K562 (cell line): Measurements from ENCODE around the gene DAPK2. TPM values are rescaled to one million over a fixed set of nuclear protein-coding genes. Genes with fewer than 3 reads are reported as not detected.

Experiments used
- ATAC-seq: fragments of 200-7000 bp; cut with Tn5 transposase; 3 replicates; pipeline ENCODE4 v1.9.1; 2020; ENCODE audit warnings: moderate library complexity
- BruUV-seq: library from RNA; stranded (reverse); fragments of 400-500 nt; replicated peaks from 2 replicates; lab custom pipeline; 2021; lab: Mats Ljungman, UMichigan
- CTCF ChIA-PET: fragments of 300-600 bp; formaldehyde crosslinking; extraction: SDS; loops from one replicate; lab custom pipeline; 2021; ENCODE audit warnings: low intra/inter-chr PET ratio; lab: Yijun Ruan, JAX
- POLR2A ChIA-PET: fragments of 300-600, 350-650 bp; sonication (Branson Sonifier 250); formaldehyde crosslinking; extraction: SDS; loops from one replicate; lab custom pipeline; 2021; ENCODE audit warnings: antibody characterized with exemption, inconsistent platforms; lab: Yijun Ruan, JAX
- DNase-seq, 4 experiments: peaks; one replicate each; pipeline versions ENCODE4 v3.0.0 to v3.0.0-alpha.2; 2011 to 2018; ENCODE audit warnings: low spot score in 3 of 4, mixed read lengths in 3 of 4; ENCODE audit errors: extremely low read depth in 1 of 4
- FAIRE-seq: peaks from 2 replicates; lab custom pipeline; 2011; peaks lifted over from hg19 to GRCh38; lab: Jason Lieb, UNC
- H2AFZ ChIP-seq: 2 replicates; pipeline ENCODE4 v1.6.0; 2011; ENCODE audit warnings: low read depth, low read length, control low read depth, inconsistent platforms
- H3K27ac ChIP-seq: fragments of 200-600 bp; 3 replicates; pipeline ENCODE4 v1.8.0; 2011; ENCODE audit warnings: low read depth, mild to moderate bottlenecking, control low read depth, inconsistent platforms, low read length, moderate library complexity, mixed read lengths; ENCODE audit errors: extremely low read depth
- H3K27me3 ChIP-seq, 2 experiments: fragments of 300-600 bp in 1 of 2; 2 replicates in 1 of 2; 3 replicates in 1 of 2; pipeline versions ENCODE4 v1.6.0 to v1.8.0; 2011; ENCODE audit warnings: inconsistent platforms in 2 of 2, low read length in 2 of 2, mild to moderate bottlenecking in 1 of 2, mixed read lengths in 1 of 2, moderate library complexity in 1 of 2; ENCODE audit not compliant: control insufficient read depth in 2 of 2, insufficient read depth in 2 of 2
- H3K36me3 ChIP-seq: fragments of 300-600 bp; 3 replicates; pipeline ENCODE4 v1.8.0; 2011; ENCODE audit warnings: mild to moderate bottlenecking, low read length, inconsistent platforms; ENCODE audit not compliant: control insufficient read depth, insufficient read depth
- H3K4me1 ChIP-seq, 2 experiments: fragments of 200-600 bp in 1 of 2; replicated peaks in 1 of 2; 2 replicates in 1 of 2; 3 replicates in 1 of 2; pipeline versions ENCODE4 v1.5.1 to v1.8.0; 2011; ENCODE audit warnings: inconsistent platforms in 2 of 2, low read length in 2 of 2, mild to moderate bottlenecking in 1 of 2, mixed read lengths in 1 of 2, moderate library complexity in 1 of 2; ENCODE audit not compliant: control insufficient read depth in 2 of 2, insufficient read depth in 2 of 2
- H3K4me2 ChIP-seq: 2 replicates; pipeline ENCODE4 v1.6.1; 2011; ENCODE audit warnings: low read length, control low read depth, inconsistent platforms, mixed read lengths; ENCODE audit not compliant: insufficient read depth
- H3K4me3 ChIP-seq: fragments of 200-600 bp; sonication (generic), shearing (Covaris generic); 2 replicates; pipeline ENCODE4 v1.5.1; 2016; ENCODE audit warnings: control low read depth, inconsistent platforms
- H3K79me2 ChIP-seq: fragments of 200-600 bp; 3 replicates; pipeline ENCODE4 v1.8.0; 2011; ENCODE audit warnings: low read length, inconsistent platforms; ENCODE audit not compliant: control insufficient read depth, insufficient read depth
- H3K9ac ChIP-seq, 2 experiments: 2 replicates each; pipeline versions ENCODE4 v1.6.0 to v1.6.1; 2011; ENCODE audit warnings: low read depth in 2 of 2, low read length in 2 of 2, control low read depth in 1 of 2, inconsistent platforms in 1 of 2, mild to moderate bottlenecking in 1 of 2, mixed read lengths in 1 of 2; ENCODE audit not compliant: insufficient read depth in 1 of 2
- H3K9me1 ChIP-seq: one replicate; pipeline ENCODE4 v1.6.0; 2011; ENCODE audit warnings: inconsistent platforms, mild to moderate bottlenecking, low read length, moderate library complexity; ENCODE audit not compliant: control insufficient read depth, insufficient read depth
- H3K9me3 ChIP-seq: replicated peaks from 2 replicates; pipeline ENCODE4 v1.5.1; 2011; ENCODE audit warnings: low read depth, low read length, inconsistent platforms; ENCODE audit not compliant: control insufficient read depth, insufficient read depth
- H4K20me1 ChIP-seq: replicated peaks from 2 replicates; pipeline ENCODE4 v1.6.1; 2011; ENCODE audit warnings: low read length, inconsistent platforms, mixed read lengths; ENCODE audit not compliant: control insufficient read depth, insufficient read depth
- ARID2 ChIP-seq: fragments of 450-650 bp; IDR thresholded peaks from 2 replicates; pipeline ENCODE4 v1.6.1; 2017; ENCODE audit warnings: antibody characterized with exemption, mild to moderate bottlenecking
- BDP1 ChIP-seq: IDR thresholded peaks from 3 replicates; pipeline ENCODE4 v1.6.1; 2011; ENCODE audit not compliant: insufficient read length, insufficient read depth
- ELF1 ChIP-seq: fragments of 200-800 bp; sonication (Bioruptor generic); IDR thresholded peaks from 2 replicates; pipeline ENCODE4 v1.6.1; 2016; ENCODE audit warnings: missing genetic modification characterization, missing compliant biosample characterization
- MEF2A ChIP-seq: IDR thresholded peaks from 2 replicates; pipeline ENCODE4 v1.6.1; 2011; ENCODE audit warnings: low read depth, mild to moderate bottlenecking, low read length, moderate library complexity; ENCODE audit not compliant: control insufficient read depth
- MYNN ChIP-seq, 2 experiments: sonication (generic); formaldehyde crosslinking in 1 of 2; IDR thresholded peaks; 2 replicates each; pipeline versions ENCODE4 v1.5.0 to v1.6.1; 2016 to 2020; ENCODE audit warnings: antibody characterized with exemption in 1 of 2, missing genetic modification reagents in 1 of 2
- SMARCB1 ChIP-seq: IDR thresholded peaks from 2 replicates; pipeline ENCODE4 v1.6.1; 2011; ENCODE audit warnings: improper control_type of control experiment, low read depth; ENCODE audit not compliant: insufficient read length
- WGBS: fragments of 100-300 bp; shearing (Covaris generic); methylation state at CpG from one replicate; pipeline ENCODE4 v1.1.6; 2016; ENCODE audit warnings: low coverage, mixed read lengths; ENCODE audit not compliant: insufficient coverage; ENCODE audit errors: missing lambda C conversion rate; 5-methylcytosine and 5-hydroxymethylcytosine counted together
- in situ Hi-C: fragments of 300-500 bp; cut with MboI; formaldehyde crosslinking; loops from 4 replicates; pipeline ENCODE4 v1.15.0; 2018; ENCODE audit warnings: inconsistent platforms, mixed read lengths
- intact Hi-C: fragments of 100-400 bp; cut with micrococcal nuclease; formaldehyde crosslinking; loops from 2 replicates; pipeline ENCODE4 v1.14.2; 2022
- polyA plus RNA-seq, 8 experiments: library from polyadenylated mRNA; depleted of rRNA in 4 of 8; stranded (reverse) in 5 of 8; unstranded in 3 of 8; fragments of >200 nt; fragmentation: Nextera tagmentation in 2 of 8; fragmentation: Illumina TruSeq in 1 of 8; extraction: Ambion mirVana in 2 of 8; extraction: Trizol in 1 of 8; gene quantifications; 2 replicates each; pipeline versions ENCODE4 v1.2.1 to v1.2.3, GENCODE V29; 2011 to 2014; ENCODE audit warnings: inconsistent platforms in 1 of 8, missing spikeins in 1 of 8
- total RNA-seq, 7 experiments: library from RNA; depleted of rRNA in 6 of 7; stranded (reverse); fragments of >200 nt in 6 of 7; fragmentation: Illumina TruSeq in 2 of 7; extraction: Trizol in 2 of 7; gene quantifications; 2 replicates each; pipeline versions ENCODE4 v1.2.1 to v1.2.3, GENCODE V29; 2011 to 2021; ENCODE audit warnings: low replicate concordance in 1 of 7
- TF ChIP-seq, protein P1 (sequence below): fragments of 250-450 bp; sonication (Bioruptor Pico); IDR thresholded peaks from 2 replicates; pipeline ENCODE4 v1.8.0; 2022; ENCODE audit warnings: inconsistent platforms

Gene DAPK2
- total and polyA plus RNA-seq, 9 of the 15 experiments (the other 6 are each of a cell fraction or from before 2014, with no cell fraction given), result 0.14 to 5.2 (median 2.2) TPM

DNA sequence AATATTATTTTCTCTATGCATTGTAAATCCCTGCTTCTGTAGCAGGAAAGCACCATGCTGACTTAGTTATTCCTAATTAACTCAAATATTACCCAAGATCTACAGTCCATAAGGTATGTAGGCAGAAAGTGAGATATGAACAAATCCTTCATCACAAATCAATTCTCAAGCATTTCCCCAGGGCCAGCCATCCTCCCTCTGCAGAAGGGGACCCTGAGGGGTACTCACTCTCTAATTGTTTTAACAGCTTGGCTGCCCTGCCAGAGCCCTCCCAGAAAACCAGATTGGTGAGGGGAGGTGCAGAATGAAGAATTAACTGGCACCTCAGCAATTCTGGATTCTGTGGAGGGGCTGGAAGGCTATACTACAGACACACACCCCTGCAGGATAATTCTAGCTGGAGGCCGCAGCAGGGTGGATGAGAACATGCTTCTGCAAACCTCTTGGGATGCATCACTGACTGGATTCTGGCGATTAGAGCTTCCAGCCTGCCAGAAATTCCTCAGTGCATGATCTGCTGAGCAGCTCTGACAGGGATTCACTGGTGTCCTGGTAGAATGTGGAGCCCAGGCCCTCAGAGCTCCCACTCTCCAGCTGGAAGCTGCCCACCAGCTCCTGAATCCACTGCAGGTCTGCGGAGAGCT is 123.9 kb downstream of the DAPK2 start:
- H2AFZ ChIP-seq, result no peak overlapping the region
- TF ChIP-seq, protein P1, sequence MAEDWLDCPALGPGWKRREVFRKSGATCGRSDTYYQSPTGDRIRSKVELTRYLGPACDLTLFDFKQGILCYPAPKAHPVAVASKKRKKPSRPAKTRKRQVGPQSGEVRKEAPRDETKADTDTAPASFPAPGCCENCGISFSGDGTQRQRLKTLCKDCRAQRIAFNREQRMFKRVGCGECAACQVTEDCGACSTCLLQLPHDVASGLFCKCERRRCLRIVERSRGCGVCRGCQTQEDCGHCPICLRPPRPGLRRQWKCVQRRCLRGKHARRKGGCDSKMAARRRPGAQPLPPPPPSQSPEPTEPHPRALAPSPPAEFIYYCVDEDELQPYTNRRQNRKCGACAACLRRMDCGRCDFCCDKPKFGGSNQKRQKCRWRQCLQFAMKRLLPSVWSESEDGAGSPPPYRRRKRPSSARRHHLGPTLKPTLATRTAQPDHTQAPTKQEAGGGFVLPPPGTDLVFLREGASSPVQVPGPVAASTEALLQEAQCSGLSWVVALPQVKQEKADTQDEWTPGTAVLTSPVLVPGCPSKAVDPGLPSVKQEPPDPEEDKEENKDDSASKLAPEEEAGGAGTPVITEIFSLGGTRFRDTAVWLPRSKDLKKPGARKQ, result no peak
- no peak for TF ChIP-seq SMARCB1
- no peak for TF ChIP-seq MYNN (IDR thresholded peaks at IDR 0.05)
- TF ChIP-seq MYNN (CRISPR knock-in tag; IDR thresholded peaks at IDR 0.05), result no peak
- no peak for TF ChIP-seq BDP1
- TF ChIP-seq ARID2, result no peak
- TF ChIP-seq ELF1 (tag), result no peak
- no peak for TF ChIP-seq MEF2A
- no peaks in the 10 kb centered on the region for H3K9me3 ChIP-seq
- no peak overlapping the region for H3K4me3 ChIP-seq
- in situ Hi-C loops (no loop called here), intact Hi-C loops (no loop called here)
- FAIRE-seq (no peak), DNase-seq (no peak), ATAC-seq (no peak)
- no peaks in the 10 kb centered on the region for H3K27me3 ChIP-seq
- no peaks in the 10 kb centered on the region for H4K20me1 ChIP-seq
- no TSS peak for BruUV-seq
- H3K4me2 ChIP-seq, result no peak overlapping the region
- no peak overlapping the region for H3K27ac ChIP-seq
- POLR2A ChIA-PET, result interaction anchor here (0.5 to 0.9 kb wide), 4 partner anchors 14 to 248 kb away, joined by 4 read pairs; no protein-coding TSS in a partner anchor
- H3K9ac ChIP-seq, result peak overlapping the region in 1 of 2 experiments; percentile 31; a peak in 1 of 4 replicates
- H3K9me1 ChIP-seq, result peaks cover 6% of the 10 kb centered on the region
- CTCF ChIA-PET, result no interaction called here
- peaks cover 12 to 18% of the 10 kb centered on the region in 2 experiments; a peak in 4 of 5 replicates for H3K4me1 ChIP-seq
- 62% methylated on average over 3 of the region's 3 CpGs for WGBS
- H3K79me2 ChIP-seq, result no peaks in the 10 kb centered on the region
- no peaks in the 10 kb centered on the region for H3K36me3 ChIP-seq
